ENCODE results near the gene KMO.
A peak's percentile ranks its signal among the peaks of the same experiment; 100 is the strongest.

- TF ChIP-seq CTCF (IDR thresholded peaks at IDR 0.05) (peak in 1 of 4 donors; percentile 3), POLR2A (IDR thresholded peaks at IDR 0.05) (peak; percentile 81)
Measured at GRCh38 chr1:241532162-241532531, at the start of gene KMO.
